ENCODE data around the gene CGNL1.

Gene CGNL1

GRCh38 chr15:57385923-57386390 lies 9.7 kb downstream of the CGNL1 start:
- peak; percentile 72 for DNase-seq (ENCODE audit: low read depth, low spot score)

- DNase-seq (ENCODE audit: low read depth, low spot score) = no peak
Measured at GRCh38 chr15:57386976-57387375, 10.7 kb downstream of the CGNL1 start.

GRCh38 chr15:57387564-57388076 lies 11.3 kb downstream of the CGNL1 start:
- DNase-seq (ENCODE audit: low read depth, low spot score) = no peak

- no peak for DNase-seq (ENCODE audit: low read depth, low spot score)
Measured at GRCh38 chr15:57388464-57388863, 12.2 kb downstream of the CGNL1 start.

GRCh38 chr15:57389991-57390390 lies 13.7 kb downstream of the CGNL1 start:
- DNase-seq (ENCODE audit: low read depth, low spot score) = no peak

GRCh38 chr15:57390583-57390982 lies 14.3 kb downstream of the CGNL1 start:
- no peak for DNase-seq (ENCODE audit: low read depth, low spot score)

GRCh38 chr15:57391537-57391936 lies 15.2 kb downstream of the CGNL1 start:
- no peak for DNase-seq (ENCODE audit: low read depth, low spot score)

GRCh38 chr15:57393061-57393460 lies 16.8 kb downstream of the CGNL1 start:
- DNase-seq (ENCODE audit: low read depth, low spot score) = no peak

GRCh38 chr15:57395292-57395691 lies 19.0 kb downstream of the CGNL1 start:
- DNase-seq (ENCODE audit: low read depth, low spot score) = no peak

- no peak for DNase-seq (ENCODE audit: low read depth, low spot score)
Measured at GRCh38 chr15:57398336-57398735, 22.0 kb downstream of the CGNL1 start.

GRCh38 chr15:57401546-57401945 lies 25.2 kb downstream of the CGNL1 start:
- DNase-seq (ENCODE audit: low read depth, low spot score) = no peak

- no peak for DNase-seq (ENCODE audit: low read depth, low spot score)
Measured at GRCh38 chr15:57403017-57403416, 26.7 kb downstream of the CGNL1 start.

- DNase-seq (ENCODE audit: low read depth, low spot score) = no peak
Measured at GRCh38 chr15:57403566-57404325, 27.4 kb downstream of the CGNL1 start.

GRCh38 chr15:57405133-57405532 lies 28.8 kb downstream of the CGNL1 start:
- DNase-seq (ENCODE audit: low read depth, low spot score) = no peak

GRCh38 chr15:57406062-57406772 lies 29.9 kb downstream of the CGNL1 start:
- DNase-seq (ENCODE audit: low read depth, low spot score) = peak; percentile 65

- DNase-seq (ENCODE audit: low read depth, low spot score) = no peak
Measured at GRCh38 chr15:57410373-57410772, 34.1 kb downstream of the CGNL1 start.

- peak; percentile 78 for DNase-seq (ENCODE audit: low read depth, low spot score)
Measured at GRCh38 chr15:57411945-57412768, 35.9 kb downstream of the CGNL1 start.

GRCh38 chr15:57415602-57416001 lies 39.3 kb downstream of the CGNL1 start:
- DNase-seq (ENCODE audit: low read depth, low spot score) = no peak

GRCh38 chr15:57418635-57419034 lies 42.3 kb downstream of the CGNL1 start:
- no peak for DNase-seq (ENCODE audit: low read depth, low spot score)

- DNase-seq (ENCODE audit: low read depth, low spot score) = no peak
Measured at GRCh38 chr15:57419335-57419734, 43.0 kb downstream of the CGNL1 start.

GRCh38 chr15:57421110-57421509 lies 44.8 kb downstream of the CGNL1 start:
- no peak for DNase-seq (ENCODE audit: low read depth, low spot score)

GRCh38 chr15:57421551-57421950 lies 45.2 kb downstream of the CGNL1 start:
- no peak for DNase-seq (ENCODE audit: low read depth, low spot score)

All from ELF-1 (cell line).